ENCODE measurements around the gene CTNNAL1.

Gene CTNNAL1

GRCh38 chr9:109027176-109027575 lies 13.9 kb upstream of the CTNNAL1 start:
- in situ Hi-C loops (cut with MboI; ENCODE audit: low sequenced_read_pairs) = no loop called here

GRCh38 chr9:109026306-109026705 lies 13.0 kb upstream of the CTNNAL1 start:
- in situ Hi-C loops (cut with MboI; ENCODE audit: low sequenced_read_pairs) = no loop called here

GRCh38 chr9:109022873-109023272 lies 9.6 kb upstream of the CTNNAL1 start:
- in situ Hi-C loops (cut with MboI; ENCODE audit: low sequenced_read_pairs) = no loop called here

GRCh38 chr9:109020581-109021511 lies 7.5 kb upstream of the CTNNAL1 start:
- in situ Hi-C loops (cut with MboI; ENCODE audit: low sequenced_read_pairs) = no loop called here

GRCh38 chr9:109020113-109020512 lies 6.8 kb upstream of the CTNNAL1 start:
- in situ Hi-C loops (cut with MboI; ENCODE audit: low sequenced_read_pairs) = no loop called here

GRCh38 chr9:109019420-109019819 lies 6.1 kb upstream of the CTNNAL1 start:
- in situ Hi-C loops (cut with MboI; ENCODE audit: low sequenced_read_pairs) = no loop called here

- in situ Hi-C loops (cut with MboI; ENCODE audit: low sequenced_read_pairs) = no loop called here
Measured at GRCh38 chr9:109017493-109017892, 4.2 kb upstream of the CTNNAL1 start.

- in situ Hi-C loops (cut with MboI; ENCODE audit: low sequenced_read_pairs) = no loop called here
Measured at GRCh38 chr9:109017061-109017460, 3.8 kb upstream of the CTNNAL1 start.

GRCh38 chr9:109016132-109016531 lies 2.8 kb upstream of the CTNNAL1 start:
- in situ Hi-C loops (cut with MboI; ENCODE audit: low sequenced_read_pairs) = no loop called here

- in situ Hi-C loops (cut with MboI; ENCODE audit: low sequenced_read_pairs) = no loop called here
Measured at GRCh38 chr9:109014608-109015280, 1.4 kb upstream of the CTNNAL1 start.

- in situ Hi-C loops (cut with MboI; ENCODE audit: low sequenced_read_pairs) = no loop called here
Measured at GRCh38 chr9:109013679-109014607, 644 bp upstream of the CTNNAL1 start.

- in situ Hi-C loops (cut with MboI; ENCODE audit: low sequenced_read_pairs) = no loop called here
Measured at GRCh38 chr9:109012009-109012875, 1.1 kb downstream of the CTNNAL1 start.

GRCh38 chr9:109011231-109011671 lies 2.0 kb downstream of the CTNNAL1 start:
- in situ Hi-C loops (cut with MboI; ENCODE audit: low sequenced_read_pairs) = no loop called here

- in situ Hi-C loops (cut with MboI; ENCODE audit: low sequenced_read_pairs) = no loop called here
Measured at GRCh38 chr9:109010746-109011145, 2.6 kb downstream of the CTNNAL1 start.

GRCh38 chr9:109005678-109006077 lies 7.6 kb downstream of the CTNNAL1 start:
- in situ Hi-C loops (cut with MboI; ENCODE audit: low sequenced_read_pairs) = no loop called here

GRCh38 chr9:109003116-109003515 lies 10.2 kb downstream of the CTNNAL1 start:
- in situ Hi-C loops (cut with MboI; ENCODE audit: low sequenced_read_pairs) = no loop called here

GRCh38 chr9:109002141-109002540 lies 11.2 kb downstream of the CTNNAL1 start:
- in situ Hi-C loops (cut with MboI; ENCODE audit: low sequenced_read_pairs) = no loop called here

- in situ Hi-C loops (cut with MboI; ENCODE audit: low sequenced_read_pairs) = no loop called here
Measured at GRCh38 chr9:109001275-109001676, 12.0 kb downstream of the CTNNAL1 start.

GRCh38 chr9:108997112-108997511 lies 16.2 kb downstream of the CTNNAL1 start:
- in situ Hi-C loops (cut with MboI; ENCODE audit: low sequenced_read_pairs) = no loop called here

GRCh38 chr9:108996643-108997042 lies 16.7 kb downstream of the CTNNAL1 start:
- in situ Hi-C loops (cut with MboI; ENCODE audit: low sequenced_read_pairs) = no loop called here
